ENCODE data around the gene ORC2. TPM values are rescaled to one million over a fixed set of nuclear protein-coding genes. Genes with fewer than 3 reads are reported as not detected.
"Not testable (repeated sequence)": the region's sequence is repeated elsewhere in the genome, so short reads cannot be mapped to it uniquely, and the experiment has no call there.

The ORC2 gene
- polyA plus RNA-seq, 3 donors, result 3.1 to 5.4 (median 3.9) TPM

- H3K4me1 ChIP-seq (ENCODE audit: control insufficient read depth in 1 of 2, insufficient read depth in 2 of 2, low read length in 2 of 2), result peaks cover 32 to 40% of the 10 kb centered on the region in 2 donors
- intact Hi-C loops (cut with micrococcal nuclease), result loop anchor here (10.0 kb wide), 2 partner anchors 208 to 218 kb away; partner anchors contain the start of gene CASP10 (in 1 of the 2)
- H3K4me3 Mint-ChIP-seq, result no peak overlapping the region
Measured at GRCh38 chr2:200966770-200967169, 3.3 kb upstream of the ORC2 start.

GRCh38 chr2:200964498-200964897, 1.0 kb upstream of the ORC2 start:
- intact Hi-C loops (cut with micrococcal nuclease), result loop anchor here (5.0 to 10.0 kb wide), 4 partner anchors 103 to 220 kb away; partner anchors contain the start of genes CASP10 (in 1 of the 2) and CFLAR (in 1 of the 2)
- Histone ChIP-seq H3K36me3 (replicated peaks in 1 of 2; ENCODE audit: control insufficient read depth in 1 of 2, insufficient read depth in 2 of 2, low read length in 2 of 2) (peaks cover 0 to under 1% of the 10 kb centered on the region in 2 donors), H3K4me2 (replicated peaks; ENCODE audit: extremely low read depth, low read length, poor library complexity, severe bottlenecking) (peak overlapping the region; percentile 91), H3K4me3 (replicated peaks in 1 of 3; ENCODE audit: low read depth in 2 of 3, low read length in 3 of 3) (peak overlapping the region; percentile 85 to 94 (median 91)), H3K79me2 (ENCODE audit: insufficient read depth, low read length) (peaks cover 47% of the 10 kb centered on the region), H2AFZ (ENCODE audit: insufficient read depth, low read depth, low read length, poor library complexity, severe bottlenecking) (peak overlapping the region; percentile 98), H3K4me1 (ENCODE audit: control insufficient read depth in 1 of 2, insufficient read depth in 2 of 2, low read length in 2 of 2) (peaks cover 33 to 47% of the 10 kb centered on the region in 2 donors), H3K9me3 (replicated peaks in 1 of 2; ENCODE audit: control insufficient read depth in 1 of 2, insufficient read depth in 1 of 2, low read length in 2 of 2) (no peaks in the 10 kb centered on the region), H4K20me1 (ENCODE audit: insufficient read depth, low read length) (no peaks in the 10 kb centered on the region), H3K27ac (ENCODE audit: low read depth in 1 of 2, low read length in 2 of 2) (peak overlapping the region in 1 of 2 donors; percentile 92), H3K27me3 (ENCODE audit: control insufficient read depth in 2 of 2, insufficient read depth in 2 of 2, low read length in 2 of 2) (no peaks in the 10 kb centered on the region), H3K9ac (ENCODE audit: insufficient read depth, low read length, poor library complexity, severe bottlenecking) (peak overlapping the region; percentile 85)
- H3K27me3 Mint-ChIP-seq (ENCODE audit: low read depth in 3 of 3), result no peaks in the 10 kb centered on the region
- H3K36me3 Mint-ChIP-seq, result peaks cover 1 to 9% of the 10 kb centered on the region in 2 donors
- 93% methylated on average over 6 of the region's 6 CpGs for WGBS (ENCODE audit: insufficient coverage)
- TF ChIP-seq CTCF (IDR thresholded peaks at IDR 0.05), result no peak
- peak overlapping the region in 5 of 7 donors; percentile 20 to 97 (median 58) for H3K27ac Mint-ChIP-seq
- H3K4me1 Mint-ChIP-seq, result peaks cover 45% of the 10 kb centered on the region
- H3K4me3 Mint-ChIP-seq, result peak overlapping the region; percentile 93 to 95
- DNase-seq, result no peak
- H3K9me3 Mint-ChIP-seq, result peaks cover 0 to 2% (median 0%) of the 10 kb centered on the region in 7 donors

More at GRCh38 chr2:200966770-200967169, 3.3 kb upstream of the ORC2 start:
- H3K36me3 ChIP-seq (replicated peaks in 1 of 2; ENCODE audit: control insufficient read depth in 1 of 2, insufficient read depth in 2 of 2, low read length in 2 of 2), result no peaks in the 10 kb centered on the region
- no peak overlapping the region for H3K9ac ChIP-seq (ENCODE audit: insufficient read depth, low read length, poor library complexity, severe bottlenecking)
- Mint-ChIP-seq H3K36me3 (peaks cover 2 to 13% of the 10 kb centered on the region in 2 donors), H3K27me3 (ENCODE audit: low read depth in 3 of 3) (no peaks in the 10 kb centered on the region), H3K27ac (no peak overlapping the region), H3K9me3 (peaks cover 0 to 2% (median 0%) of the 10 kb centered on the region in 7 donors), H3K4me1 (peaks cover 43% of the 10 kb centered on the region)
- no peak overlapping the region for H3K4me3 ChIP-seq (replicated peaks in 1 of 3; ENCODE audit: low read depth in 2 of 3, low read length in 3 of 3)
- no peak for DNase-seq
- no peak for TF ChIP-seq CTCF (IDR thresholded peaks at IDR 0.05)
- WGBS (ENCODE audit: insufficient coverage), result 100% methylated on average over 2 of the region's 4 CpGs
- H4K20me1 ChIP-seq (ENCODE audit: insufficient read depth, low read length), result no peaks in the 10 kb centered on the region
- no peak overlapping the region for H3K27ac ChIP-seq (ENCODE audit: low read depth in 1 of 2, low read length in 2 of 2)
- no peaks in the 10 kb centered on the region for H3K27me3 ChIP-seq (ENCODE audit: control insufficient read depth in 2 of 2, insufficient read depth in 2 of 2, low read length in 2 of 2)
- no peak overlapping the region for H3K4me2 ChIP-seq (replicated peaks; ENCODE audit: extremely low read depth, low read length, poor library complexity, severe bottlenecking)
- no peaks in the 10 kb centered on the region for H3K9me3 ChIP-seq (replicated peaks in 1 of 2; ENCODE audit: control insufficient read depth in 1 of 2, insufficient read depth in 1 of 2, low read length in 2 of 2)
- peaks cover 26% of the 10 kb centered on the region for H3K79me2 ChIP-seq (ENCODE audit: insufficient read depth, low read length)
- no peak overlapping the region for H2AFZ ChIP-seq (ENCODE audit: insufficient read depth, low read depth, low read length, poor library complexity, severe bottlenecking)

DNA sequence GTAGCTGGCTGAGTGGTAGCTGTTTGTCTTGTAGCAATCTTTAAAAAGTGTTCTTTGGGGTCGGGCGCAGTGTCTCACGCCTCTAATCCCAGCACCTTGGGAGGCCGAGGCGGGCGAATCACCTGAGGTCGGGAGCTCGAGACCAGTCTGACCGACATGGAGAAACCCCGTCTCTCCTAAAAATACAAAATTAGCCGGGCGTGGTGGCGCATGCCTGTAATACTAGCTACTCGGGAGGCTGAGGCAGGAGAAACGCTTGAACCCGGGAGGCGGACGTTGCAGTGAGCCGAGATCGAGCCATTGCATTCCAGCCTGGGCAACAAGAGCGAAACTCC, 425 bp upstream of the ORC2 start:
- not testable (repeated sequence) for H3K27me3 Mint-ChIP-seq (ENCODE audit: low read depth in 3 of 3); H3K36me3 ChIP-seq (replicated peaks in 1 of 2; ENCODE audit: control insufficient read depth in 1 of 2, insufficient read depth in 2 of 2, low read length in 2 of 2); DNase-seq; H3K9me3 ChIP-seq (replicated peaks in 1 of 2; ENCODE audit: control insufficient read depth in 1 of 2, insufficient read depth in 1 of 2, low read length in 2 of 2); H4K20me1 ChIP-seq (ENCODE audit: insufficient read depth, low read length); H3K9me3 Mint-ChIP-seq; H3K27me3 ChIP-seq (ENCODE audit: control insufficient read depth in 2 of 2, insufficient read depth in 2 of 2, low read length in 2 of 2)
- 2% methylated on average over 20 of the region's 21 CpGs for WGBS (ENCODE audit: insufficient coverage)
- intact Hi-C loops (cut with micrococcal nuclease), result loop anchor here (5.0 to 10.0 kb wide), 4 partner anchors 103 to 221 kb away; partner anchors contain the start of genes CASP10 (in 1 of the 2) and CFLAR (in 1 of the 2)
- H3K4me3 Mint-ChIP-seq, result peak overlapping the region; percentile 93 to 95
- H3K4me1 Mint-ChIP-seq, result peaks cover 41% of the 10 kb centered on the region
- Histone ChIP-seq H3K27ac (ENCODE audit: low read depth in 1 of 2, low read length in 2 of 2) (peak overlapping the region; percentile 59 to 92), H3K4me2 (replicated peaks; ENCODE audit: extremely low read depth, low read length, poor library complexity, severe bottlenecking) (peak overlapping the region; percentile 91), H3K4me1 (ENCODE audit: control insufficient read depth in 1 of 2, insufficient read depth in 2 of 2, low read length in 2 of 2) (peaks cover 31 to 43% of the 10 kb centered on the region in 2 donors), H3K79me2 (ENCODE audit: insufficient read depth, low read length) (peaks cover 52% of the 10 kb centered on the region), H2AFZ (ENCODE audit: insufficient read depth, low read depth, low read length, poor library complexity, severe bottlenecking) (peak overlapping the region; percentile 98), H3K9ac (ENCODE audit: insufficient read depth, low read length, poor library complexity, severe bottlenecking) (peak overlapping the region; percentile 85), H3K4me3 (replicated peaks in 1 of 3; ENCODE audit: low read depth in 2 of 3, low read length in 3 of 3) (peak overlapping the region; percentile 85 to 94 (median 91))
- H3K36me3 Mint-ChIP-seq, result peaks cover 4 to 11% of the 10 kb centered on the region in 2 donors
- peak overlapping the region; percentile 93 to 98 (median 97) for H3K27ac Mint-ChIP-seq
